ENCODE results near the gene CAPN2. TPM values are rescaled to one million over a fixed set of nuclear protein-coding genes. Genes with fewer than 3 reads are reported as not detected.

The CAPN2 gene
- 100 to 1,000 TPM; 218 to 220 TPM for total RNA-seq
- total RNA-seq = 481 to 542 reads per million in 2 donors

GRCh38 chr1:223712194-223712849, at the start of gene CAPN2:
Gene CAPN2, plus strand, starts transcription at chr1:223712539. Its CDS starts 102 bp downstream, at chr1:223712641.
- DNase-seq (peak; percentile 47 to 65 (median 62)), ATAC-seq (peak; percentile 63)
- Mint-ChIP-seq H3K27ac (peak within 1 kb of the TSS; percentile 97), H3K36me3 (ENCODE audit: low read depth) (peaks cover 15% of the 10 kb centered on the region), H3K4me3 (peak within 1 kb of the TSS; percentile 96), H3K4me1 (peaks cover 59% of the 10 kb centered on the region), H3K27me3 (no peaks in the 10 kb centered on the region)
- H3K9me3 ChIP-seq (ENCODE audit: control insufficient read depth, low read length, poor library complexity, severe bottlenecking) = no peaks in the 10 kb centered on the region

- H3K27ac Mint-ChIP-seq = no peak overlapping the region
- H3K27me3 Mint-ChIP-seq = peaks cover 7% of the 10 kb centered on the region
- no peaks in the 10 kb centered on the region for H3K9me3 ChIP-seq (ENCODE audit: control insufficient read depth, low read length, poor library complexity, severe bottlenecking)
- H3K4me3 Mint-ChIP-seq = no peak overlapping the region
- H3K36me3 Mint-ChIP-seq (ENCODE audit: low read depth) = no peaks in the 10 kb centered on the region
- no peak for ATAC-seq
- H3K4me1 Mint-ChIP-seq = peaks cover 3% of the 10 kb centered on the region
- DNase-seq = no peak
Observed at GRCh38 chr1:223662943-223663342, 49.4 kb upstream of the CAPN2 start.

DNA sequence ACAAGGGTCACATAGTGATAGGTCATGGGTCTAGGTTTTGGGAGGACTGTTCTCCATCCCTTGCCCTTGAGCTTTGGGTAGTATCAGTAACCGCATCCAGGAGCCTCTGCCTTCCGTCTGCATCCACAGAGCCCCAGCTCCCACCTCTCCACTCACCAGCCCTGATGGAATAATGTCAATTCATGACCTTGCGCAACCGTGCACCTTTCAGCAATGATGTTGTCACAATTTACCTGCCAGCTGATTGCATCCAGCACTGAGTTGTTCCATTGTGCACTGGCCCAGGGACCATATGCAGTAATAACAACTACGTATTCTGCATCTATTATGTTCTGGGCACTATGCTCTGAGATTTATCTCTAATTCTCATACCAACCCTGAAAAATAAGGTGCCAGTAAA, 48.2 kb upstream of the CAPN2 start:
- H3K36me3 Mint-ChIP-seq (ENCODE audit: low read depth) = peaks cover 3% of the 10 kb centered on the region
- DNase-seq (no peak), ATAC-seq (no peak)
- peaks cover 6% of the 10 kb centered on the region for H3K4me1 Mint-ChIP-seq
- no peaks in the 10 kb centered on the region for H3K9me3 ChIP-seq (ENCODE audit: control insufficient read depth, low read length, poor library complexity, severe bottlenecking)
- no peak overlapping the region for H3K27ac Mint-ChIP-seq
- H3K4me3 Mint-ChIP-seq = no peak overlapping the region
- peaks cover 7% of the 10 kb centered on the region for H3K27me3 Mint-ChIP-seq

- no peak for ATAC-seq
- peaks cover 3% of the 10 kb centered on the region for H3K36me3 Mint-ChIP-seq (ENCODE audit: low read depth)
Observed at GRCh38 chr1:223665592-223666312, 46.6 kb upstream of the CAPN2 start, which contains the start of gene CAPN8. Gene CAPN8, minus strand, starts transcription at chr1:223665701. Its CDS starts 55 bp downstream, at chr1:223665646.

GRCh38 chr1:223667484-223668182, 44.7 kb upstream of the CAPN2 start:
- Mint-ChIP-seq H3K4me3 (no peak overlapping the region), H3K27ac (peak overlapping the region; percentile 77), H3K27me3 (peaks cover 9% of the 10 kb centered on the region), H3K36me3 (ENCODE audit: low read depth) (peaks cover 3% of the 10 kb centered on the region), H3K4me1 (peaks cover 6% of the 10 kb centered on the region)
- ATAC-seq (no peak), DNase-seq (no peak)
- no peaks in the 10 kb centered on the region for H3K9me3 ChIP-seq (ENCODE audit: control insufficient read depth, low read length, poor library complexity, severe bottlenecking)

More at GRCh38 chr1:223665592-223666312, 46.6 kb upstream of the CAPN2 start, which contains the start of gene CAPN8:
- Mint-ChIP-seq H3K4me3 (no peak within 1 kb of the TSS), H3K4me1 (peaks cover 8% of the 10 kb centered on the region), H3K27ac (no peak within 1 kb of the TSS), H3K27me3 (peaks cover 7% of the 10 kb centered on the region)
- no peaks in the 10 kb centered on the region for H3K9me3 ChIP-seq (ENCODE audit: control insufficient read depth, low read length, poor library complexity, severe bottlenecking)
- no peak for DNase-seq

GRCh38 chr1:223669003-223669795, 43.1 kb upstream of the CAPN2 start:
- H3K4me3 Mint-ChIP-seq = no peak overlapping the region

GRCh38 chr1:223670458-223671159, 41.7 kb upstream of the CAPN2 start:
- H3K27ac Mint-ChIP-seq = no peak overlapping the region
- H3K9me3 ChIP-seq (ENCODE audit: control insufficient read depth, low read length, poor library complexity, severe bottlenecking) = no peaks in the 10 kb centered on the region
- DNase-seq = no peak
- H3K27me3 Mint-ChIP-seq = peaks cover 9% of the 10 kb centered on the region
- no peak overlapping the region for H3K4me3 Mint-ChIP-seq
- H3K4me1 Mint-ChIP-seq = peaks cover 6% of the 10 kb centered on the region
- no peak for ATAC-seq
- peaks cover 3% of the 10 kb centered on the region for H3K36me3 Mint-ChIP-seq (ENCODE audit: low read depth)

More at GRCh38 chr1:223669003-223669795, 43.1 kb upstream of the CAPN2 start:
- Mint-ChIP-seq H3K4me1 (peaks cover 6% of the 10 kb centered on the region), H3K27me3 (peaks cover 9% of the 10 kb centered on the region), H3K27ac (peak overlapping the region; percentile 77), H3K36me3 (ENCODE audit: low read depth) (peaks cover 3% of the 10 kb centered on the region)
- ATAC-seq (no peak), DNase-seq (no peak)
- no peaks in the 10 kb centered on the region for H3K9me3 ChIP-seq (ENCODE audit: control insufficient read depth, low read length, poor library complexity, severe bottlenecking)

DNA sequence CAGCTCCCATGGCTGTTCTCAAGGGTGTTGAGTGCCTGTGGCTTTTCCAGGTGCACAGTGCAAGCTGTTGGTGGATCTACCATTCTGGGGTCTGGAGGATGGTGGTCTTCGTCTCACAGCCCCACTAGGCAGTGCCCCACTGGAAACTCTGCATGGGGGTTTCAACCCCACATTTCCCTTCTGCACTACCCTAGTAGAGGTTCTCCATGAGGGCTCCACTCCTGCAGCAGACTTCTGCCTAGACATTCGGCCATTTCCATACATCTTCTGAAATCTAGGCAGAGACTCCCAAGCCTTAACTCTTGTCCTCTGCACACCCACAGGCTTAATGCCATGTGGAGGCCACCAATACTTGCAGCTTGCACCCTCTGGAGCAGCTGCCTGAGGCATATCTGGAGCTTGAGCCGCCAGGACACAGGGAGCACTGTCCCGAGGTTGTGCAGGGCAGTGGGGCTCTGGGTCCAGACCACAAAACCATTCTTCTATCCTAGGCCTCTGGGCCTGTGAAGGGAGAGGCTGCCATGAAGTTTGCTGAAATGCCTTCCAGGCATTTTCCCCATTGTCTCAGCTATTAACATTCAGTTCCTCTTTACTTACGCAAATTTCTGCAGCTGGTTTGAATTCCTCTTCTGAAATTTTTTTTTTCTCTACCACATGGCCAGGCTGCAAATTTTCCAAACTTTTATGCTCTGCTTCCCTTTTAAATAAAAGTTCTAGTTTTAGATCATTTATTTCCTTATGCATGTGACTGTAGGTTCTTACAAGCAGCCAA, 38.0 kb upstream of the CAPN2 start:
- H3K9me3 ChIP-seq (ENCODE audit: control insufficient read depth, low read length, poor library complexity, severe bottlenecking) = no peaks in the 10 kb centered on the region
- Mint-ChIP-seq H3K27ac (no peak overlapping the region), H3K27me3 (peaks cover 9% of the 10 kb centered on the region), H3K36me3 (ENCODE audit: low read depth) (peaks cover 5% of the 10 kb centered on the region), H3K4me3 (no peak overlapping the region), H3K4me1 (peaks cover 2% of the 10 kb centered on the region)
- DNase-seq = no peak
- ATAC-seq = no peak

- H3K36me3 Mint-ChIP-seq (ENCODE audit: low read depth) = peaks cover 9% of the 10 kb centered on the region
- no peaks in the 10 kb centered on the region for H3K4me1 Mint-ChIP-seq
- ATAC-seq (no peak), DNase-seq (no peak)
- peaks cover 15% of the 10 kb centered on the region for H3K27me3 Mint-ChIP-seq
- no peak overlapping the region for H3K4me3 Mint-ChIP-seq
- no peaks in the 10 kb centered on the region for H3K9me3 ChIP-seq (ENCODE audit: control insufficient read depth, low read length, poor library complexity, severe bottlenecking)
- H3K27ac Mint-ChIP-seq = no peak overlapping the region
Observed at GRCh38 chr1:223678841-223679240, 33.5 kb upstream of the CAPN2 start.

DNA sequence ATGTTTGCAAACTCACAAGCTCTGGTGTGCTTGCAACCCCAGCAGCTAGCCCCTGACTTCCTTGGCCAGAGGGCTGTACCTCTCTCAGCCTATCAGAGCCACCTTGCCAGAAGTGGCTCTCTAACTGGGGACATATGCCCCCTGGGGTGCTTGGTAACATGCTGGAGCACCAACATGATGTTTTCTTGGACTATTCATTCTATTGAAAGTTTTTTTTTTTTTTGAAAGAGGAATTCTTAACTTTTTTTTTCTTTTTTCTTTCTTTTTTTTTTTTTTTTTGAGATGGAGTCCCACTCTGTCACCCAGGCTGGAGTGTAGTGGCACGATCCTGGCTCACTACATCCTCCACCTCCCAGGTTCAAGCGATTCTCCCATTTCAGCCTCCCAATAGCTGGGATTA, 32.2 kb upstream of the CAPN2 start:
- peaks cover 9% of the 10 kb centered on the region for H3K36me3 Mint-ChIP-seq (ENCODE audit: low read depth)
- no peak for DNase-seq
- H3K27ac Mint-ChIP-seq = no peak overlapping the region
- no peak for ATAC-seq
- no peaks in the 10 kb centered on the region for H3K4me1 Mint-ChIP-seq
- peaks cover 15% of the 10 kb centered on the region for H3K27me3 Mint-ChIP-seq
- no peaks in the 10 kb centered on the region for H3K9me3 ChIP-seq (ENCODE audit: control insufficient read depth, low read length, poor library complexity, severe bottlenecking)
- no peak overlapping the region for H3K4me3 Mint-ChIP-seq

DNA sequence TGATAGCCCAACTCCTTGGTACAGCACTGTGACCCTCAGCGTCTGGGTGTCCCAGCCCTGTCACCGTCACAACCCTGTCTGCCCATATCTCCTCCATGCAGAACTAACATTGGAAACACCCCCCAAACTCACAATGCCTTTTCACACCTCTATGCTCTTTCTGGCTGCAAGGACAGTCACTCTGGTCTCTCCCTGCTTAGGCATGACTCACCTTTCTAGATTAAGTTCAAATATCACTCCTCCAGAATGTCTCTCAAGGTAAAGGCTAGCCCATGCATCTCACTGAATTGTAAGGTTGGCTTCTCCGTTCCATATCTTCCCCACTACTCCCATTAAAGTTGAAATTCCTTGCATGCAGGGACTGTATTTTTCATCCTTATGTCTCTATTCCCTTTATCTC, 29.8 kb upstream of the CAPN2 start:
- no peak for ATAC-seq
- Mint-ChIP-seq H3K36me3 (ENCODE audit: low read depth) (peaks cover 6% of the 10 kb centered on the region), H3K4me3 (no peak overlapping the region), H3K27ac (no peak overlapping the region), H3K4me1 (no peaks in the 10 kb centered on the region), H3K27me3 (peaks cover 22% of the 10 kb centered on the region)
- DNase-seq = no peak
- H3K9me3 ChIP-seq (ENCODE audit: control insufficient read depth, low read length, poor library complexity, severe bottlenecking) = no peaks in the 10 kb centered on the region
